ENCODE results near the gene CRADD. TPM values are rescaled to one million over a fixed set of nuclear protein-coding genes. Genes with fewer than 3 reads are reported as not detected.
"Not testable (repeated sequence)": the region's sequence is repeated elsewhere in the genome, so short reads cannot be mapped to it uniquely, and the experiment has no call there.

The CRADD gene
- polyA plus RNA-seq: 10 to 100 TPM in 1 of 2 donors, 1 to 10 TPM in 1; 4.2 to 12.0 TPM

GRCh38 chr12:93677195-93678064 is at the start of gene CRADD:
Gene CRADD (plus strand): TSS chr12:93677375.
- 0% methylated on average over 41 of the region's 41 CpGs for WGBS, 2 donors
- H3K4me3 ChIP-seq (ENCODE audit: low read depth in 1 of 2, low read length in 2 of 2): peak within 1 kb of the TSS; percentile 70 to 71
- no peaks in the 10 kb centered on the region for H3K27me3 ChIP-seq (ENCODE audit: control insufficient read depth in 1 of 2, insufficient read depth in 2 of 2, low read length in 2 of 2)
- H3K36me3 ChIP-seq (ENCODE audit: control insufficient read depth in 2 of 2, insufficient read depth in 2 of 2, low read length in 1 of 2): no peaks in the 10 kb centered on the region
- H3K27ac ChIP-seq (ENCODE audit: low read depth in 2 of 2, low read length in 1 of 2): peak within 1 kb of the TSS; percentile 96 to 99
- H3K9me3 ChIP-seq (ENCODE audit: control insufficient read depth in 2 of 2, insufficient read depth in 1 of 2, low read depth in 1 of 2, low read length in 1 of 2): no peaks in the 10 kb centered on the region
- no peaks in the 10 kb centered on the region for H3K4me1 ChIP-seq (ENCODE audit: control insufficient read depth in 2 of 2, insufficient read depth in 2 of 2, low read length in 1 of 2)

DNA sequence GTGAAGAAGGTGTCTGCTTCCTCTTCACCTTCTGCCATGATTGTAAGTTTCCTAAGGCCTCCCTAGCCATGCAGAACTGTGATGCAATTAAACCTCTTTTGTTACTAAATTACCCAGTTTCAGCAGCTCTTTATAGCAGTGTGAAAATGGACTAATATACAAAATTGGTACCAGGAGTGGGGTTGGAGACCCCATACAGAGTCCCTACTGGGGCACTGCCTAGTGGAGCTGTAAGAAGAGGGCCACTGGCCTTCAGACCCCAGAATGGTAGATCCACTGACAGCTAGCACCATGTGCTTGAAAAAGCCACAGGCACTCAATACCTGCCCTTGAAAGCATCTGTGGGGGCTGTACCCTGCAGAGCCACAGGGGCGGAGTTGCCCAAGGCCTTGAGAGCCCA is 44.8 kb upstream of the CRADD start:
- no peaks in the 10 kb centered on the region for H3K9me3 ChIP-seq (ENCODE audit: control insufficient read depth in 2 of 2, insufficient read depth in 1 of 2, low read depth in 1 of 2, low read length in 1 of 2)
- 98 to 100% methylated on average over 1 of the region's 1 CpG for WGBS, 2 donors
- H3K27me3 ChIP-seq (ENCODE audit: control insufficient read depth in 1 of 2, insufficient read depth in 2 of 2, low read length in 2 of 2): no peaks in the 10 kb centered on the region
- no peaks in the 10 kb centered on the region for H3K36me3 ChIP-seq (ENCODE audit: control insufficient read depth in 2 of 2, insufficient read depth in 2 of 2, low read length in 1 of 2)
- no peak overlapping the region for H3K27ac ChIP-seq (ENCODE audit: low read depth in 2 of 2, low read length in 1 of 2)
- H3K4me1 ChIP-seq (ENCODE audit: control insufficient read depth in 2 of 2, insufficient read depth in 2 of 2, low read length in 1 of 2): no peaks in the 10 kb centered on the region
- no peak overlapping the region for H3K4me3 ChIP-seq (ENCODE audit: low read depth in 1 of 2, low read length in 2 of 2)

GRCh38 chr12:93634416-93634815 is 42.8 kb upstream of the CRADD start:
- no peak overlapping the region for H3K27ac ChIP-seq (ENCODE audit: low read depth in 2 of 2, low read length in 1 of 2)
- WGBS, 2 donors: 81 to 83% methylated on average over 3 of the region's 3 CpGs
- no peaks in the 10 kb centered on the region for H3K36me3 ChIP-seq (ENCODE audit: control insufficient read depth in 2 of 2, insufficient read depth in 2 of 2, low read length in 1 of 2)
- H3K4me3 ChIP-seq (ENCODE audit: low read depth in 1 of 2, low read length in 2 of 2): no peak overlapping the region
- H3K9me3 ChIP-seq (ENCODE audit: control insufficient read depth in 2 of 2, insufficient read depth in 1 of 2, low read depth in 1 of 2, low read length in 1 of 2): no peaks in the 10 kb centered on the region
- H3K4me1 ChIP-seq (ENCODE audit: control insufficient read depth in 2 of 2, insufficient read depth in 2 of 2, low read length in 1 of 2): no peaks in the 10 kb centered on the region
- no peaks in the 10 kb centered on the region for H3K27me3 ChIP-seq (ENCODE audit: control insufficient read depth in 1 of 2, insufficient read depth in 2 of 2, low read length in 2 of 2)

GRCh38 chr12:93636708-93637107 is 40.5 kb upstream of the CRADD start:
- no peak overlapping the region for H3K27ac ChIP-seq (ENCODE audit: low read depth in 2 of 2, low read length in 1 of 2)
- H3K4me3 ChIP-seq (ENCODE audit: low read depth in 1 of 2, low read length in 2 of 2): no peak overlapping the region
- H3K4me1 ChIP-seq (ENCODE audit: control insufficient read depth in 2 of 2, insufficient read depth in 2 of 2, low read length in 1 of 2): no peaks in the 10 kb centered on the region
- H3K27me3 ChIP-seq (ENCODE audit: control insufficient read depth in 1 of 2, insufficient read depth in 2 of 2, low read length in 2 of 2): no peaks in the 10 kb centered on the region
- no peaks in the 10 kb centered on the region for H3K9me3 ChIP-seq (ENCODE audit: control insufficient read depth in 2 of 2, insufficient read depth in 1 of 2, low read depth in 1 of 2, low read length in 1 of 2)
- 71 to 78% methylated on average over 2 of the region's 2 CpGs for WGBS, 2 donors
- no peaks in the 10 kb centered on the region for H3K36me3 ChIP-seq (ENCODE audit: control insufficient read depth in 2 of 2, insufficient read depth in 2 of 2, low read length in 1 of 2)

DNA sequence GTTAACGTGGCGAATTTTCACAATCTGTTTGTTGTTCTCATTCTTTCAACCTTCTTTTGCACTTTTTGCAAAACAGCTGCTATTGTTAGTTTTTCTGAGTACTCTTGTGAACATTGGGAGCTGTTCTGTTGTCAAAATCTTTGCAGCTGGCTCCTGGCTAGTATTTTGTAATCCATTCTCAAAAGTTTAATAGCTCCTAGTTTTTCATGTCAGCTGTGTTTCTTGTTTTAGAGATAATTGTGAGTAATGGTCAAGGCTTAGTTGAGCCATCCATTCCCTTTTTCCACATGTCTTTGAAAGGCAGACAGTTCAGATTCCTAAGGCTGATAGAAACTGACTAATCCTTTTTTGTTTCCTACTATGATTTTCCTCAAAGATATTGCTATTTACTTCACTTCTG is 39.1 kb upstream of the CRADD start:
- Histone ChIP-seq H3K27ac (ENCODE audit: low read depth in 2 of 2, low read length in 1 of 2) (no peak overlapping the region), H3K36me3 (ENCODE audit: control insufficient read depth in 2 of 2, insufficient read depth in 2 of 2, low read length in 1 of 2) (no peaks in the 10 kb centered on the region), H3K27me3 (ENCODE audit: control insufficient read depth in 1 of 2, insufficient read depth in 2 of 2, low read length in 2 of 2) (no peaks in the 10 kb centered on the region), H3K4me3 (ENCODE audit: low read depth in 1 of 2, low read length in 2 of 2) (no peak overlapping the region), H3K4me1 (ENCODE audit: control insufficient read depth in 2 of 2, insufficient read depth in 2 of 2, low read length in 1 of 2) (no peaks in the 10 kb centered on the region), H3K9me3 (ENCODE audit: control insufficient read depth in 2 of 2, insufficient read depth in 1 of 2, low read depth in 1 of 2, low read length in 1 of 2) (no peaks in the 10 kb centered on the region)
- 77 to 80% methylated on average over 2 of the region's 2 CpGs for WGBS, 2 donors

- 34 to 37% methylated on average over 6 of the region's 6 CpGs for WGBS, 2 donors
- no peaks in the 10 kb centered on the region for H3K9me3 ChIP-seq (ENCODE audit: control insufficient read depth in 2 of 2, insufficient read depth in 1 of 2, low read depth in 1 of 2, low read length in 1 of 2)
- H3K27ac ChIP-seq (ENCODE audit: low read depth in 2 of 2, low read length in 1 of 2): no peak overlapping the region
- H3K36me3 ChIP-seq (ENCODE audit: control insufficient read depth in 2 of 2, insufficient read depth in 2 of 2, low read length in 1 of 2): no peaks in the 10 kb centered on the region
- no peak overlapping the region for H3K4me3 ChIP-seq (ENCODE audit: low read depth in 1 of 2, low read length in 2 of 2)
- no peaks in the 10 kb centered on the region for H3K27me3 ChIP-seq (ENCODE audit: control insufficient read depth in 1 of 2, insufficient read depth in 2 of 2, low read length in 2 of 2)
- H3K4me1 ChIP-seq (ENCODE audit: control insufficient read depth in 2 of 2, insufficient read depth in 2 of 2, low read length in 1 of 2): no peaks in the 10 kb centered on the region
Observed at GRCh38 chr12:93638954-93639353, 38.2 kb upstream of the CRADD start.

DNA sequence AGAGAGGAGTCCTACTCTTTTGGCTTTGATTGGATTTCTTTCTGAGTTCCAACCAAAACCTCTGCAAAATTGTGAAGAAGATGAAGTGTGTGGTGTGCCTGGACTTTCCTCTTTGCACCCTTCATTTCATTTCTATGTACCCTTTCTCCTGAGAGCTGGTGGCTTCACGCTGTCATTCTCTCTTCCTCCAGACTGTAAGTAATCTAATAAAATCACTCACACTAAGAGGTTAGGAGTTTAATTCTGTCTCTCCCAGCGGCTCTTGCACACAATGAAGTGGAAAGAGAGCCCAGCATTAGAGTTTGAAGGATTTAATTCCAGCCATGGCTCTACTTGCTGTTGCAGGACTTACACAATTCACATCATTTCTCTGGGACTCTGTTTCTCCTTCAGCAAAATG is 37.8 kb upstream of the CRADD start:
- WGBS, 2 donors: 70 to 74% methylated on average over 2 of the region's 2 CpGs
- Histone ChIP-seq H3K4me3 (ENCODE audit: low read depth in 1 of 2, low read length in 2 of 2) (no peak overlapping the region), H3K27me3 (ENCODE audit: control insufficient read depth in 1 of 2, insufficient read depth in 2 of 2, low read length in 2 of 2) (no peaks in the 10 kb centered on the region), H3K9me3 (ENCODE audit: control insufficient read depth in 2 of 2, insufficient read depth in 1 of 2, low read depth in 1 of 2, low read length in 1 of 2) (no peaks in the 10 kb centered on the region), H3K36me3 (ENCODE audit: control insufficient read depth in 2 of 2, insufficient read depth in 2 of 2, low read length in 1 of 2) (no peaks in the 10 kb centered on the region), H3K27ac (ENCODE audit: low read depth in 2 of 2, low read length in 1 of 2) (no peak overlapping the region), H3K4me1 (ENCODE audit: control insufficient read depth in 2 of 2, insufficient read depth in 2 of 2, low read length in 1 of 2) (no peaks in the 10 kb centered on the region)

DNA sequence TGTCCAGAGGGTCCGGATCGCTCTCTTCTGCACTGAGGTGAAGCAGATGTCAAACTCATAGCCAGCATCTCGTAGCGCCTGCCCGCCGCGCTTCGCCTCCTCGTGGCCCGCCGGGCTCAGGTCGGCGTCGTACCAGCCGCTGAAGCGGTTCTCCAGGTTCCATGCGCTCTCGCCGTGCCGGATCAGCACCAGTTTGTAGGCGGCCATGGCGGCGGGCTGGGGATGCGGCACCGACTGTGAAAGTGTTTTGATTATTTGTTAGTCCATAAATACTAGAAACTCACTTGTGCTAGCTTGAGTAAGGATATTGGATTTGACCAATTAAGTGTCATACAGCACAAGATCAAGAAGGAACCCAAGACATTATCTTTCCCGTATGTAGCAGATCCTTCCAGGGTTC is 35.8 kb upstream of the CRADD start:
- H3K4me3 ChIP-seq (ENCODE audit: low read depth in 1 of 2, low read length in 2 of 2); H3K36me3 ChIP-seq (ENCODE audit: control insufficient read depth in 2 of 2, insufficient read depth in 2 of 2, low read length in 1 of 2); H3K4me1 ChIP-seq (ENCODE audit: control insufficient read depth in 2 of 2, insufficient read depth in 2 of 2, low read length in 1 of 2); H3K9me3 ChIP-seq (ENCODE audit: control insufficient read depth in 2 of 2, insufficient read depth in 1 of 2, low read depth in 1 of 2, low read length in 1 of 2); H3K27ac ChIP-seq (ENCODE audit: low read depth in 2 of 2, low read length in 1 of 2); H3K27me3 ChIP-seq (ENCODE audit: control insufficient read depth in 1 of 2, insufficient read depth in 2 of 2, low read length in 2 of 2): not testable (repeated sequence)
- WGBS, 2 donors: 98% methylated on average over 8 to 10 of the region's 26 CpGs

DNA sequence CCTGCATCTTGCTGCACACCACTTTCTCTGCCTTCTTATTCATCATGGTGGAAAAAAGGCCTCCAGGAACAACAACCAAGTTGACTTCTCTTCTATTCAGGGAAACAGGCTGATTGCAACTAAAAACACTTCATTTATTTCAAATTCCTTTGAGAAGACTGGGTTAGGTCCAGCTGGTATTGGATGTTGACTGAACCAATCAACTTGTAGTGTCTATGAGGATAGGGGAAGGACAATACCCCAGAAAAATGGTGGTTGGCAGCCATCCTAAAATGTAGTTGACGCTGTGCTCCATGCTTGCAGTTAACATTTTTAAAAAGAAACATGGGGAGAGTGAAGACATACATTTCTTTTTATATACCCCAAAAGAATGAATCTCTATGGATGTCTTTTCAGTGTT is 34.4 kb upstream of the CRADD start:
- H3K4me3 ChIP-seq (ENCODE audit: low read depth in 1 of 2, low read length in 2 of 2): no peak overlapping the region
- 92 to 100% methylated on average over 1 of the region's 1 CpG for WGBS, 2 donors
- no peaks in the 10 kb centered on the region for H3K4me1 ChIP-seq (ENCODE audit: control insufficient read depth in 2 of 2, insufficient read depth in 2 of 2, low read length in 1 of 2)
- H3K27ac ChIP-seq (ENCODE audit: low read depth in 2 of 2, low read length in 1 of 2): no peak overlapping the region
- no peaks in the 10 kb centered on the region for H3K9me3 ChIP-seq (ENCODE audit: control insufficient read depth in 2 of 2, insufficient read depth in 1 of 2, low read depth in 1 of 2, low read length in 1 of 2)
- H3K36me3 ChIP-seq (ENCODE audit: control insufficient read depth in 2 of 2, insufficient read depth in 2 of 2, low read length in 1 of 2): no peaks in the 10 kb centered on the region
- no peaks in the 10 kb centered on the region for H3K27me3 ChIP-seq (ENCODE audit: control insufficient read depth in 1 of 2, insufficient read depth in 2 of 2, low read length in 2 of 2)

GRCh38 chr12:93645702-93646101 is 31.5 kb upstream of the CRADD start:
- Histone ChIP-seq H3K4me1 (ENCODE audit: control insufficient read depth in 2 of 2, insufficient read depth in 2 of 2, low read length in 1 of 2) (no peaks in the 10 kb centered on the region), H3K4me3 (ENCODE audit: low read depth in 1 of 2, low read length in 2 of 2) (no peak overlapping the region), H3K9me3 (ENCODE audit: control insufficient read depth in 2 of 2, insufficient read depth in 1 of 2, low read depth in 1 of 2, low read length in 1 of 2) (no peaks in the 10 kb centered on the region), H3K36me3 (ENCODE audit: control insufficient read depth in 2 of 2, insufficient read depth in 2 of 2, low read length in 1 of 2) (no peaks in the 10 kb centered on the region), H3K27ac (ENCODE audit: low read depth in 2 of 2, low read length in 1 of 2) (no peak overlapping the region), H3K27me3 (ENCODE audit: control insufficient read depth in 1 of 2, insufficient read depth in 2 of 2, low read length in 2 of 2) (no peaks in the 10 kb centered on the region)
- WGBS, 2 donors: 55 to 63% methylated on average over 1 of the region's 1 CpG

All from esophagus (tissue), 2 donors.